K562 (cell line): ENCODE data around the gene RPH3AL. TPM values are rescaled to one million over a fixed set of nuclear protein-coding genes. Genes with fewer than 3 reads are reported as not detected.

Experiments
- ATAC-seq: fragments of 200-7000 bp; cut with Tn5 transposase; 3 replicates; pipeline ENCODE4 v1.9.1; 2020; ENCODE audit warnings: moderate library complexity
- BruUV-seq: library from RNA; stranded (reverse); fragments of 400-500 nt; replicated peaks from 2 replicates; lab custom pipeline; 2021; lab: Mats Ljungman, UMichigan
- CTCF ChIA-PET: fragments of 300-600 bp; formaldehyde crosslinking; extraction: SDS; loops from one replicate; lab custom pipeline; 2021; ENCODE audit warnings: low intra/inter-chr PET ratio; lab: Yijun Ruan, JAX
- POLR2A ChIA-PET: fragments of 300-600, 350-650 bp; sonication (Branson Sonifier 250); formaldehyde crosslinking; extraction: SDS; loops from one replicate; lab custom pipeline; 2021; ENCODE audit warnings: antibody characterized with exemption, inconsistent platforms; lab: Yijun Ruan, JAX
- DNase-seq, 4 experiments: peaks; one replicate each; pipeline versions ENCODE4 v3.0.0 to v3.0.0-alpha.2; 2011 to 2018; ENCODE audit warnings: low spot score in 3 of 4, mixed read lengths in 3 of 4; ENCODE audit errors: extremely low read depth in 1 of 4
- FAIRE-seq: peaks from 2 replicates; lab custom pipeline; 2011; peaks lifted over from hg19 to GRCh38; lab: Jason Lieb, UNC
- H2AFZ ChIP-seq: 2 replicates; pipeline ENCODE4 v1.6.0; 2011; ENCODE audit warnings: low read depth, low read length, control low read depth, inconsistent platforms
- H3K27ac ChIP-seq: fragments of 200-600 bp; 3 replicates; pipeline ENCODE4 v1.8.0; 2011; ENCODE audit warnings: low read depth, mild to moderate bottlenecking, control low read depth, inconsistent platforms, low read length, moderate library complexity, mixed read lengths; ENCODE audit errors: extremely low read depth
- H3K27me3 ChIP-seq, 2 experiments: fragments of 300-600 bp in 1 of 2; 2 replicates in 1 of 2; 3 replicates in 1 of 2; pipeline versions ENCODE4 v1.6.0 to v1.8.0; 2011; ENCODE audit warnings: inconsistent platforms in 2 of 2, low read length in 2 of 2, mild to moderate bottlenecking in 1 of 2, mixed read lengths in 1 of 2, moderate library complexity in 1 of 2; ENCODE audit not compliant: control insufficient read depth in 2 of 2, insufficient read depth in 2 of 2
- H3K36me3 ChIP-seq: fragments of 300-600 bp; 3 replicates; pipeline ENCODE4 v1.8.0; 2011; ENCODE audit warnings: mild to moderate bottlenecking, low read length, inconsistent platforms; ENCODE audit not compliant: control insufficient read depth, insufficient read depth
- H3K4me1 ChIP-seq, 2 experiments: fragments of 200-600 bp in 1 of 2; replicated peaks in 1 of 2; 2 replicates in 1 of 2; 3 replicates in 1 of 2; pipeline versions ENCODE4 v1.5.1 to v1.8.0; 2011; ENCODE audit warnings: inconsistent platforms in 2 of 2, low read length in 2 of 2, mild to moderate bottlenecking in 1 of 2, mixed read lengths in 1 of 2, moderate library complexity in 1 of 2; ENCODE audit not compliant: control insufficient read depth in 2 of 2, insufficient read depth in 2 of 2
- H3K4me2 ChIP-seq: 2 replicates; pipeline ENCODE4 v1.6.1; 2011; ENCODE audit warnings: low read length, control low read depth, inconsistent platforms, mixed read lengths; ENCODE audit not compliant: insufficient read depth
- H3K4me3 ChIP-seq: fragments of 200-600 bp; sonication (generic), shearing (Covaris generic); 2 replicates; pipeline ENCODE4 v1.5.1; 2016; ENCODE audit warnings: control low read depth, inconsistent platforms
- H3K79me2 ChIP-seq: fragments of 200-600 bp; 3 replicates; pipeline ENCODE4 v1.8.0; 2011; ENCODE audit warnings: low read length, inconsistent platforms; ENCODE audit not compliant: control insufficient read depth, insufficient read depth
- H3K9ac ChIP-seq, 2 experiments: 2 replicates each; pipeline versions ENCODE4 v1.6.0 to v1.6.1; 2011; ENCODE audit warnings: low read depth in 2 of 2, low read length in 2 of 2, control low read depth in 1 of 2, inconsistent platforms in 1 of 2, mild to moderate bottlenecking in 1 of 2, mixed read lengths in 1 of 2; ENCODE audit not compliant: insufficient read depth in 1 of 2
- H3K9me1 ChIP-seq: one replicate; pipeline ENCODE4 v1.6.0; 2011; ENCODE audit warnings: inconsistent platforms, mild to moderate bottlenecking, low read length, moderate library complexity; ENCODE audit not compliant: control insufficient read depth, insufficient read depth
- H3K9me3 ChIP-seq: replicated peaks from 2 replicates; pipeline ENCODE4 v1.5.1; 2011; ENCODE audit warnings: low read depth, low read length, inconsistent platforms; ENCODE audit not compliant: control insufficient read depth, insufficient read depth
- H4K20me1 ChIP-seq: replicated peaks from 2 replicates; pipeline ENCODE4 v1.6.1; 2011; ENCODE audit warnings: low read length, inconsistent platforms, mixed read lengths; ENCODE audit not compliant: control insufficient read depth, insufficient read depth
- ARID1B ChIP-seq: fragments of 450-650 bp; IDR thresholded peaks from 2 replicates; pipeline ENCODE4 v1.6.1; 2016; ENCODE audit warnings: antibody characterized with exemption, mild to moderate bottlenecking, inconsistent platforms
- CTCF ChIP-seq, 3 experiments: IDR thresholded peaks in 2 of 3; conservative IDR thresholded peaks in 1 of 3; 2 replicates each; pipeline ENCODE4 v1.5.1; 2011 to 2012; ENCODE audit warnings: low read length in 3 of 3, mild to moderate bottlenecking in 3 of 3, control low read depth in 2 of 3, improper control_type of control experiment in 1 of 3, inconsistent platforms in 1 of 3, low read depth in 1 of 3, mixed read lengths in 1 of 3, moderate library complexity in 1 of 3; ENCODE audit not compliant: insufficient read depth in 2 of 3
- ELK3 ChIP-seq: fragments of 450-650 bp; formaldehyde crosslinking; IDR thresholded peaks from 2 replicates; pipeline ENCODE4 v1.4.0; 2020; ENCODE audit warnings: mild to moderate bottlenecking
- HMGN3 ChIP-seq: IDR thresholded peaks from 2 replicates; pipeline ENCODE4 v1.6.1; 2011; ENCODE audit warnings: borderline replicate concordance, low read depth, mild to moderate bottlenecking, mixed read lengths, low read length; ENCODE audit not compliant: insufficient read length; ENCODE audit errors: extremely low read depth
- IRF2 ChIP-seq: sonication (generic); formaldehyde crosslinking; IDR thresholded peaks from 2 replicates; pipeline ENCODE4 v1.8.1; 2022; ENCODE audit warnings: mild to moderate bottlenecking, missing genetic modification reagents
- KAT2B ChIP-seq: IDR thresholded peaks from one replicate; pipeline ENCODE4 v1.6.1; 2012; ENCODE audit warnings: low read depth, mild to moderate bottlenecking, control low read depth, inconsistent platforms, low read length, moderate library complexity
- MYC ChIP-seq, 2 experiments: fragments of 250-450 bp in 1 of 2; sonication (Bioruptor Pico) in 1 of 2; IDR thresholded peaks; 2 replicates each; pipeline versions ENCODE4 v1.5.1 to v1.6.1; 2012 to 2021; ENCODE audit warnings: low read depth in 2 of 2, borderline replicate concordance in 1 of 2, improper control_type of control experiment in 1 of 2, low read length in 1 of 2, mild to moderate bottlenecking in 1 of 2, moderate library complexity in 1 of 2
- NCOA1 ChIP-seq: fragments of 450-650 bp; IDR thresholded peaks from 2 replicates; pipeline ENCODE4 v1.6.1; 2016; ENCODE audit warnings: low read depth
- RBM15 ChIP-seq: fragments of 200-400 bp; formaldehyde crosslinking; IDR thresholded peaks from 2 replicates; pipeline ENCODE4 v1.6.1; 2018; ENCODE audit warnings: mild to moderate bottlenecking, low read length, moderate library complexity; ENCODE audit not compliant: insufficient read depth
- SLC30A9 ChIP-seq: fragments of 250-450 bp; sonication (Bioruptor Pico); IDR thresholded peaks from 2 replicates; pipeline ENCODE4 v1.8.0; 2022; ENCODE audit warnings: mild to moderate bottlenecking, moderate library complexity
- SRSF3 ChIP-seq: fragments of 200-400 bp; formaldehyde crosslinking; IDR thresholded peaks from 2 replicates; pipeline ENCODE4 v1.6.1; 2016; ENCODE audit warnings: mild to moderate bottlenecking, low read length, moderate library complexity; ENCODE audit not compliant: insufficient read depth
- STAG1 ChIP-seq: sonication (generic); formaldehyde crosslinking; IDR thresholded peaks from 2 replicates; pipeline ENCODE4 v1.5.0; 2020; ENCODE audit warnings: missing genetic modification reagents, borderline replicate concordance
- WGBS: fragments of 100-300 bp; shearing (Covaris generic); methylation state at CpG from one replicate; pipeline ENCODE4 v1.1.6; 2016; ENCODE audit warnings: low coverage, mixed read lengths; ENCODE audit not compliant: insufficient coverage; ENCODE audit errors: missing lambda C conversion rate; 5-methylcytosine and 5-hydroxymethylcytosine counted together
- in situ Hi-C: fragments of 300-500 bp; cut with MboI; formaldehyde crosslinking; loops from 4 replicates; pipeline ENCODE4 v1.15.0; 2018; ENCODE audit warnings: inconsistent platforms, mixed read lengths
- intact Hi-C: fragments of 100-400 bp; cut with micrococcal nuclease; formaldehyde crosslinking; loops from 2 replicates; pipeline ENCODE4 v1.14.2; 2022
- polyA plus RNA-seq, 8 experiments: library from polyadenylated mRNA; depleted of rRNA in 4 of 8; stranded (reverse) in 5 of 8; unstranded in 3 of 8; fragments of >200 nt; fragmentation: Nextera tagmentation in 2 of 8; fragmentation: Illumina TruSeq in 1 of 8; extraction: Ambion mirVana in 2 of 8; extraction: Trizol in 1 of 8; gene quantifications; 2 replicates each; pipeline versions ENCODE4 v1.2.1 to v1.2.3, GENCODE V29; 2011 to 2014; ENCODE audit warnings: inconsistent platforms in 1 of 8, missing spikeins in 1 of 8
- total RNA-seq, 7 experiments: library from RNA; depleted of rRNA in 6 of 7; stranded (reverse); fragments of >200 nt in 6 of 7; fragmentation: Illumina TruSeq in 2 of 7; extraction: Trizol in 2 of 7; gene quantifications; 2 replicates each; pipeline versions ENCODE4 v1.2.1 to v1.2.3, GENCODE V29; 2011 to 2021; ENCODE audit warnings: low replicate concordance in 1 of 7

RPH3AL gene
- total and polyA plus RNA-seq, 9 of the 15 experiments (the other 6 are each of a cell fraction or from before 2014, with no cell fraction given): 0.18 to 1.7 (median 0.39) TPM

GRCh38 chr17:353838-354234 lies 1.2 kb upstream of the RPH3AL start:
- POLR2A ChIA-PET: no interaction called here
- no peak overlapping the region for H3K4me2 ChIP-seq
- no peak overlapping the region for H3K27ac ChIP-seq
- intact Hi-C loops (no loop called here), in situ Hi-C loops (no loop called here)
- ATAC-seq: no peak
- H2AFZ ChIP-seq: no peak overlapping the region
- CTCF ChIA-PET: no interaction called here
- no peak for TF ChIP-seq SRSF3
- H3K36me3 ChIP-seq: no peaks in the 10 kb centered on the region
- DNase-seq: no peak
- H3K9me3 ChIP-seq: no peaks in the 10 kb centered on the region
- no peak overlapping the region for H3K4me3 ChIP-seq
- H3K79me2 ChIP-seq: no peaks in the 10 kb centered on the region
- H3K9me1 ChIP-seq: no peaks in the 10 kb centered on the region
- H3K27me3 ChIP-seq: peaks cover 0 to 14% of the 10 kb centered on the region in 2 experiments; a peak in 2 of 5 replicates
- no peak overlapping the region for H3K9ac ChIP-seq
- WGBS: 9% methylated on average over 7 of the region's 8 CpGs
- H3K4me1 ChIP-seq: no peaks in the 10 kb centered on the region
- BruUV-seq: no TSS peak
- FAIRE-seq: no peak
- H4K20me1 ChIP-seq: no peaks in the 10 kb centered on the region

DNA sequence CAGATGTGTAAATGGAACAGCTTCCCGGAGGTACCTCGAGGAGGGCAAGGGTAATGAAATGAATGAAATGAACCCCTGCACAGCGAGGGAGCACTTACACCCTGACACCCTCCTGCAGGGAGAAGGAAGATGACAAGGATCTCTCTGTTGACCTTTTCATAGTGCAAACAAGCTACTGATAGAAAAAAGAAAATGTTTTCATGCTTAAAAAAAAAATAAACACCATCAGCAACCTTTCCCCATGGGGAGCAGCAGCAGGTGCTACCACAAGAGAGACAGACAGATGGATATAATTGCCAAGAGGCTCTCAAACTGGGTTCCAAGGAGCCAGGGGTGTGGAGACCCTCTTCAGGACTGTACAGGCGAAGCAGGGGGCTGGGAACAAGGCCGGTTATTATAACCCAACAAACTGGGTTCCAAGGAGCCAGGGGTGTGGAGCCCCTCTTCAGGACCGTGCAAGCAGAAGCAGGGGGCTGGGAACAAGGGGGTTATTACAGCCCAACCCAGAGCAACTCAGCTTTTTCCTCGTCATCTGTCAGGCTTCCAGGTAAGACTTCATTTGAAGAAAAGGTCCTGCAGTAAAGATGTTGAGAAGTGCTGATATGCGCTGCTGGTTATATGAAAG lies 718 bp upstream of the RPH3AL start:
- Histone ChIP-seq H3K4me3 (no peak overlapping the region), H3K9me3 (no peaks in the 10 kb centered on the region), H3K36me3 (no peaks in the 10 kb centered on the region), H4K20me1 (no peaks in the 10 kb centered on the region), H3K9me1 (no peaks in the 10 kb centered on the region), H3K4me2 (no peak overlapping the region), H3K79me2 (no peaks in the 10 kb centered on the region), H3K27ac (no peak overlapping the region), H3K4me1 (no peaks in the 10 kb centered on the region), H3K27me3 (peaks cover 0 to 9% of the 10 kb centered on the region in 2 experiments; a peak in 2 of 5 replicates), H3K9ac (no peak overlapping the region), H2AFZ (no peak overlapping the region)
- in situ Hi-C loops (no loop called here), intact Hi-C loops (no loop called here)
- ATAC-seq (no peak), FAIRE-seq (no peak), DNase-seq (no peak)
- BruUV-seq: no TSS peak
- WGBS: 12% methylated on average over 8 of the region's 8 CpGs
- ChIA-PET CTCF (no interaction called here), POLR2A (no interaction called here)
- TF ChIP-seq IRF2 (CRISPR knock-in tag) (no peak), HMGN3 (no peak), STAG1 (CRISPR knock-in tag) (no peak), ARID1B (no peak), CTCF (IDR thresholded peaks at IDR 0.05 in 2 of 3, conservative IDR thresholded peaks at IDR 0.05 in 1 of 3; ENCODE audit: insufficient read depth in 2 of 3, low read depth in 1 of 3, low read length in 3 of 3) (no peak), ELK3 (no peak), SLC30A9 (CRISPR knock-in tag) (no peak), KAT2B (no peak), NCOA1 (no peak), RBM15 (no peak), MYC (IDR thresholded peaks at IDR 0.05; ENCODE audit: low read depth, low read length) (no peak), MYC (CRISPR knock-in tag; IDR thresholded peaks at IDR 0.05; ENCODE audit: borderline replicate concordance, low read depth) (no peak)
